Heart left ventricle (tissue), 16 donors: ENCODE results near the gene SMG5. TPM values are rescaled to one million over a fixed set of nuclear protein-coding genes. Genes with fewer than 3 reads are reported as not detected.
A peak's percentile ranks its signal among the peaks of the same experiment; 100 is the strongest.

Experiments
- ATAC-seq, 4 donors: fragments of 200-7000 bp; cut with Tn5 transposase; one replicate each; pipeline ENCODE4 v1.9.1; 2020 to 2022; ENCODE audit warnings: moderate library complexity in 4 of 4, mild to moderate bottlenecking in 3 of 4, moderate number of reproducible peaks in 1 of 4
- DNase-seq, 5 donors: peaks; one replicate each; pipeline ENCODE4 v3.0.0-alpha.2; 2020
- H3K27ac ChIP-seq, 12 donors: fragments of 200-600 bp; sonication (generic) in 4 of 12; one replicate each; pipeline versions ENCODE4 v1.5.0 to v1.8.0; 2016 to 2022; ENCODE audit warnings: mild to moderate bottlenecking in 2 of 12
- H3K27me3 ChIP-seq, 9 donors: fragments of 200-600 bp; sonication (generic) in 2 of 9; one replicate each; pipeline versions ENCODE4 v1.5.1 to v1.8.0; 2016 to 2022; ENCODE audit warnings: mild to moderate bottlenecking in 3 of 9
- H3K36me3 ChIP-seq, 9 donors: fragments of 200-600 bp; sonication (generic) in 2 of 9; one replicate each; pipeline versions ENCODE4 v1.5.0 to v1.8.0; 2018 to 2022; ENCODE audit warnings: mild to moderate bottlenecking in 2 of 9
- H3K4me1 ChIP-seq, 12 donors: fragments of 200-600 bp; sonication (generic) in 4 of 12; one replicate each; pipeline versions ENCODE4 v1.5.0 to v1.8.0; 2016 to 2022; ENCODE audit warnings: mild to moderate bottlenecking in 3 of 12
- H3K4me3 ChIP-seq, 12 donors: fragments of 200-600 bp; sonication (generic) in 4 of 12; one replicate each; pipeline versions ENCODE4 v1.5.0 to v1.8.0; 2017 to 2022; ENCODE audit warnings: mild to moderate bottlenecking in 9 of 12, moderate library complexity in 4 of 12
- H3K9me3 ChIP-seq, 12 donors: fragments of 200-600 bp; sonication (generic) in 4 of 12; one replicate each; pipeline versions ENCODE4 v1.5.0 to v1.8.0; 2016 to 2022; ENCODE audit warnings: mild to moderate bottlenecking in 1 of 12
- CTCF ChIP-seq, 12 donors: fragments of 200-600 bp; sonication (generic) in 4 of 12; IDR thresholded peaks; one replicate each; pipeline versions ENCODE4 v1.5.0 to v1.8.0; 2018 to 2022; ENCODE audit warnings: antibody characterized with exemption in 12 of 12, mild to moderate bottlenecking in 5 of 12
- POLR2A ChIP-seq, 2 donors: fragments of 450-650 bp; IDR thresholded peaks; one replicate each; pipeline ENCODE4 v1.6.1; 2017; ENCODE audit warnings: antibody characterized with exemption in 2 of 2, mild to moderate bottlenecking in 2 of 2, moderate library complexity in 2 of 2
- WGBS, 4 donors: extraction: QIAGEN DNeasy Blood & Tissue Kit in 2 of 4; methylation state at CpG; one replicate each; pipeline versions ENCODE4 v1.1.5 to v1.1.7; 2013 to 2018; 5-methylcytosine and 5-hydroxymethylcytosine counted together
- intact Hi-C, 10 donors: fragments of 100-400 bp; cut with DNase I; formaldehyde crosslinking; loops; one replicate each; pipeline versions ENCODE4 v1.11.1 to v1.14.2; 2022
- polyA plus RNA-seq, 2 donors: library from polyadenylated mRNA; stranded (reverse); fragments of 200-250 nt; gene quantifications; one replicate each; pipeline ENCODE4 v1.2.3, GENCODE V29; 2013
- total RNA-seq, 9 donors: library from RNA; depleted of rRNA in 2 of 9; stranded (reverse); fragments of >200 nt in 2 of 9; fragmentation: NEBNext Ultra II Directional in 3 of 9; extraction: Animal tissue kit (Norgen Biotek cat#: 25700) in 3 of 9; gene quantifications; one replicate each; pipeline versions ENCODE4 v1.1.0 to v1.2.4, GENCODE V29; 2016 to 2023
- donor health status: ischemic (EF 13 %, LVEDD 7.1; RV severe dilation, severe dysfunction).
- donor health status: healthy with polysubstance abuse.
- donor health status: DM: no; HTN: yes; CAD: no.
- donor health status: DM: no; HTN: no; CAD: no.
- donor health status: ischemic (EF 25% LVEDD 6.9; RV normal size, moderate dysfunction).
- donor health status: ischemic (EF 25% LVEDD 5.7; RV mildly dilated, moderate dysfunction).
- donor health status: healthy.
- donor health status: DM: yes; HTN: yes; CAD: no.
- donor health status: ischemic (EF 35%, LVEDD 5.7; RV mildly dilated, moderate dysfunction).
- donor health status: nonischemic (EF 11% LVEDD 7.7; RV severe dilation, severe dysfunction).
- donor health status: DM: yes; HTN: yes; CAD: no.
- donor health status: PGD.
- donor health status: ischemic (EF 29% LVEDD 5.4; RV normal size, mild dysfunction).
- donor health status: nonischemic (EF 23%, LVEDD 6.1; RV moderate dilation, normal function).

Gene SMG5
- total and polyA plus RNA-seq, 11 donors = 56.3 to 104 (median 89.4) TPM

- H3K27ac ChIP-seq = no peak overlapping the region
- H3K9me3 ChIP-seq = no peaks in the 10 kb centered on the region
- intact Hi-C loops = no loop called here
- H3K4me1 ChIP-seq = no peaks in the 10 kb centered on the region
- H3K4me3 ChIP-seq = no peak overlapping the region
- peaks cover 2 to 100% (median 96%) of the 10 kb centered on the region in 9 donors for H3K36me3 ChIP-seq
- no peaks in the 10 kb centered on the region for H3K27me3 ChIP-seq
- no peak for DNase-seq
- 82 to 97% (median 93%) methylated on average over 7 to 9 of the region's 9 CpGs for WGBS, 4 donors
- ATAC-seq = no peak
- no peak for TF ChIP-seq CTCF (IDR thresholded peaks at IDR 0.05)
- TF ChIP-seq POLR2A (IDR thresholded peaks at IDR 0.05) = no peak
Measured at GRCh38 chr1:156263288-156263655, 19.4 kb downstream of the SMG5 start.

GRCh38 chr1:156262461-156263287, 20.0 kb downstream of the SMG5 start:
- H3K36me3 ChIP-seq = peaks cover 2 to 100% (median 96%) of the 10 kb centered on the region in 9 donors
- peak in 2 of 4 donors; percentile 21 to 29 for ATAC-seq
- TF ChIP-seq POLR2A (IDR thresholded peaks at IDR 0.05) = no peak
- no peak for TF ChIP-seq CTCF (IDR thresholded peaks at IDR 0.05)

DNA sequence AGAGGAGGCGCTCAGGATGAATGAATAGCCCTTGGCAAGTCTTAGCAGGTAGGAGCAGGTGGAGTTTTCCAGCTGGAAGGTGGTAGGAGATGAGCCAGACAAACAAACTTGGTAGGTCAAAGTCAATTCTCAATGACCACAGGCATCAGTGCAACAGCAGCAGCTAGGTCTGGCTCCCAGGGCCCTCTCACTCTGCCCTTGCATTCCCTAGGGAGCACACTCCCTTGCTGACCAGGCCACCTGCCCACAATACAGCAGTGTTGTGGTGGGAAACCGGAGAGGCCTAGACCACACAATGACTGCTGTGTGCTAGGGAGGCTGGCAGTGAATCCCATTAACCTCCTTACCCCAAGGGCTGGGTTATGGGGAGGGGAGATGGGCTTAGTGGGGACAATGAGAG, 21.7 kb downstream of the SMG5 start:
- ATAC-seq = no peak

More at GRCh38 chr1:156262461-156263287, 20.0 kb downstream of the SMG5 start:
- Histone ChIP-seq H3K4me3 (no peak overlapping the region), H3K27ac (no peak overlapping the region), H3K4me1 (no peaks in the 10 kb centered on the region), H3K27me3 (no peaks in the 10 kb centered on the region), H3K9me3 (no peaks in the 10 kb centered on the region)
- no peak for DNase-seq
- intact Hi-C loops = no loop called here
- WGBS, 4 donors = 80 to 87% (median 84%) methylated on average over 9 of the region's 9 CpGs

More for the DNA sequence above, 21.7 kb downstream of the SMG5 start:
- no peak for DNase-seq
- H3K4me1 ChIP-seq = no peaks in the 10 kb centered on the region
- no peaks in the 10 kb centered on the region for H3K27me3 ChIP-seq
- peaks cover 0 to 100% (median 96%) of the 10 kb centered on the region in 9 donors for H3K36me3 ChIP-seq
- H3K9me3 ChIP-seq = no peaks in the 10 kb centered on the region
- H3K27ac ChIP-seq = no peak overlapping the region
- WGBS, 4 donors = 78 to 100% (median 90%) methylated on average over 2 of the region's 2 CpGs
- TF ChIP-seq CTCF (IDR thresholded peaks at IDR 0.05) (no peak), POLR2A (IDR thresholded peaks at IDR 0.05) (no peak)
- no peak overlapping the region for H3K4me3 ChIP-seq
- intact Hi-C loops = no loop called here
